Right renal cortex interstitium (tissue), 3 donors: ENCODE data around the gene SERINC2. TPM values are rescaled to one million over a fixed set of nuclear protein-coding genes. Genes with fewer than 3 reads are reported as not detected.

ENCODE experiments used
- polyA plus RNA-seq, 3 donors: library from polyadenylated mRNA; unstranded; fragments of 120-200 nt; gene quantifications; one replicate each; pipeline ENCODE4 v1.2.1, GENCODE V29; 2013; ENCODE audit not compliant: insufficient read length in 3 of 3

SERINC2 gene
- polyA plus RNA-seq, 3 donors: 32.6 to 38.6 (median 35.9) TPM

Other genes starting within 250 kb of the SERINC2 start
- 1 to 10 TPM; 3.4 to 3.9 (median 3.5) TPM for gene NKAIN1, start 173.3 kb upstream of the SERINC2 start, polyA plus RNA-seq
- 10 to 100 TPM; 66.8 to 76.8 (median 73.1) TPM for gene SNRNP40, start 116.4 kb upstream of the SERINC2 start, polyA plus RNA-seq
- 10 to 100 TPM; 51.3 to 56.1 (median 53.9) TPM for gene ZCCHC17, start 116.2 kb upstream of the SERINC2 start, polyA plus RNA-seq
- gene FABP3, start 40.1 kb upstream of the SERINC2 start, polyA plus RNA-seq: 10 to 100 TPM; 77.2 to 91.3 (median 87.8) TPM
- 10 to 100 TPM; 34.3 to 46.8 (median 39.5) TPM for gene TINAGL1, start 163.3 kb downstream of the SERINC2 start, polyA plus RNA-seq
- under 1 TPM; 0.17 to 0.38 (median 0.18) TPM for gene HCRTR1, start 204.5 kb downstream of the SERINC2 start, polyA plus RNA-seq
- 10 to 100 TPM; 77.6 to 82.8 (median 79.4) TPM for gene PEF1, start 231.7 kb downstream of the SERINC2 start, polyA plus RNA-seq